Heart left ventricle (tissue), 16 donors: ENCODE data around the gene NRP1. TPM values are rescaled to one million over a fixed set of nuclear protein-coding genes. Genes with fewer than 3 reads are reported as not detected.

Experiments
- ATAC-seq, 4 donors: fragments of 200-7000 bp; cut with Tn5 transposase; one replicate each; pipeline ENCODE4 v1.9.1; 2020 to 2022; ENCODE audit warnings: moderate library complexity in 4 of 4, mild to moderate bottlenecking in 3 of 4, moderate number of reproducible peaks in 1 of 4
- DNase-seq, 5 donors: peaks; one replicate each; pipeline ENCODE4 v3.0.0-alpha.2; 2020
- H3K27ac ChIP-seq, 12 donors: fragments of 200-600 bp; sonication (generic) in 4 of 12; one replicate each; pipeline versions ENCODE4 v1.5.0 to v1.8.0; 2016 to 2022; ENCODE audit warnings: mild to moderate bottlenecking in 2 of 12
- H3K27me3 ChIP-seq, 9 donors: fragments of 200-600 bp; sonication (generic) in 2 of 9; one replicate each; pipeline versions ENCODE4 v1.5.1 to v1.8.0; 2016 to 2022; ENCODE audit warnings: mild to moderate bottlenecking in 3 of 9
- H3K36me3 ChIP-seq, 9 donors: fragments of 200-600 bp; sonication (generic) in 2 of 9; one replicate each; pipeline versions ENCODE4 v1.5.0 to v1.8.0; 2018 to 2022; ENCODE audit warnings: mild to moderate bottlenecking in 2 of 9
- H3K4me1 ChIP-seq, 12 donors: fragments of 200-600 bp; sonication (generic) in 4 of 12; one replicate each; pipeline versions ENCODE4 v1.5.0 to v1.8.0; 2016 to 2022; ENCODE audit warnings: mild to moderate bottlenecking in 3 of 12
- H3K4me3 ChIP-seq, 12 donors: fragments of 200-600 bp; sonication (generic) in 4 of 12; one replicate each; pipeline versions ENCODE4 v1.5.0 to v1.8.0; 2017 to 2022; ENCODE audit warnings: mild to moderate bottlenecking in 9 of 12, moderate library complexity in 4 of 12
- H3K9me3 ChIP-seq, 12 donors: fragments of 200-600 bp; sonication (generic) in 4 of 12; one replicate each; pipeline versions ENCODE4 v1.5.0 to v1.8.0; 2016 to 2022; ENCODE audit warnings: mild to moderate bottlenecking in 1 of 12
- CTCF ChIP-seq, 12 donors: fragments of 200-600 bp; sonication (generic) in 4 of 12; IDR thresholded peaks; one replicate each; pipeline versions ENCODE4 v1.5.0 to v1.8.0; 2018 to 2022; ENCODE audit warnings: antibody characterized with exemption in 12 of 12, mild to moderate bottlenecking in 5 of 12
- POLR2A ChIP-seq, 2 donors: fragments of 450-650 bp; IDR thresholded peaks; one replicate each; pipeline ENCODE4 v1.6.1; 2017; ENCODE audit warnings: antibody characterized with exemption in 2 of 2, mild to moderate bottlenecking in 2 of 2, moderate library complexity in 2 of 2
- WGBS, 4 donors: extraction: QIAGEN DNeasy Blood & Tissue Kit in 2 of 4; methylation state at CpG; one replicate each; pipeline versions ENCODE4 v1.1.5 to v1.1.7; 2013 to 2018; 5-methylcytosine and 5-hydroxymethylcytosine counted together
- intact Hi-C, 10 donors: fragments of 100-400 bp; cut with DNase I; formaldehyde crosslinking; loops; one replicate each; pipeline versions ENCODE4 v1.11.1 to v1.14.2; 2022
- polyA plus RNA-seq, 2 donors: library from polyadenylated mRNA; stranded (reverse); fragments of 200-250 nt; gene quantifications; one replicate each; pipeline ENCODE4 v1.2.3, GENCODE V29; 2013
- total RNA-seq, 9 donors: library from RNA; depleted of rRNA in 2 of 9; stranded (reverse); fragments of >200 nt in 2 of 9; fragmentation: NEBNext Ultra II Directional in 3 of 9; extraction: Animal tissue kit (Norgen Biotek cat#: 25700) in 3 of 9; gene quantifications; one replicate each; pipeline versions ENCODE4 v1.1.0 to v1.2.4, GENCODE V29; 2016 to 2023
- donor health status: ischemic (EF 13 %, LVEDD 7.1; RV severe dilation, severe dysfunction).
- donor health status: healthy with polysubstance abuse.
- donor health status: DM: no; HTN: yes; CAD: no.
- donor health status: DM: no; HTN: no; CAD: no.
- donor health status: ischemic (EF 25% LVEDD 6.9; RV normal size, moderate dysfunction).
- donor health status: ischemic (EF 25% LVEDD 5.7; RV mildly dilated, moderate dysfunction).
- donor health status: healthy.
- donor health status: DM: yes; HTN: yes; CAD: no.
- donor health status: ischemic (EF 35%, LVEDD 5.7; RV mildly dilated, moderate dysfunction).
- donor health status: nonischemic (EF 11% LVEDD 7.7; RV severe dilation, severe dysfunction).
- donor health status: DM: yes; HTN: yes; CAD: no.
- donor health status: PGD.
- donor health status: ischemic (EF 29% LVEDD 5.4; RV normal size, mild dysfunction).
- donor health status: nonischemic (EF 23%, LVEDD 6.1; RV moderate dilation, normal function).

Gene NRP1
- total and polyA plus RNA-seq, 11 donors, result 47.1 to 279 (median 152) TPM

DNA sequence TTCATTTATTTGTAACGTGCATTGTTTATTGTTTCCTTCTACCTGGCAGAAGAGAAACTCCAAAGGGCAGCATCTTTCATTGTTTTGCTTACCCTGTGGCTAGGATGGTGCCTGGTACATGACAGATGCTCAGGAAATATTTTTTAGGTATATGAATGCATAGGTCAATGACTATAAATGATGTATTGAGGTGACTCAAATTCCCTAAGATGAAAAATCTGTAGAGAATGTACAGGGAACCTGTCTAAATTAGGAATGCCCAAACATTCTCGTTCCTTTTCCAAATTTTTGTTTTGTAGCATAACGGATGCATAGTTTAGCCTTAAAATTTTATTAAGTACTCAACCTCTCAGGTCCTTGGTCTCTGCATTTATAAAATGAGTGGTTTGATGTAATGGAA, 71.6 kb downstream of the NRP1 start:
- DNase-seq (no peak), ATAC-seq (no peak)
- H3K9me3 ChIP-seq, result no peaks in the 10 kb centered on the region
- no peak overlapping the region for H3K4me3 ChIP-seq
- H3K36me3 ChIP-seq, result peaks cover 0 to 100% (median 94%) of the 10 kb centered on the region in 9 donors
- H3K27me3 ChIP-seq, result no peaks in the 10 kb centered on the region
- 57 to 93% (median 72%) methylated on average over 3 of the region's 3 CpGs for WGBS, 4 donors
- TF ChIP-seq CTCF (IDR thresholded peaks at IDR 0.05) (no peak), POLR2A (IDR thresholded peaks at IDR 0.05) (no peak)
- H3K27ac ChIP-seq, result peak overlapping the region in 8 of 12 donors; percentile 7 to 71 (median 36)
- H3K4me1 ChIP-seq, result peaks cover 0 to 48% (median 32%) of the 10 kb centered on the region in 12 donors
- intact Hi-C loops, result no loop called here

GRCh38 chr10:33260403-33261149, 73.9 kb downstream of the NRP1 start:
- intact Hi-C loops, result no loop called here
- TF ChIP-seq CTCF (IDR thresholded peaks at IDR 0.05) (no peak), POLR2A (IDR thresholded peaks at IDR 0.05) (no peak)
- Histone ChIP-seq H3K9me3 (no peaks in the 10 kb centered on the region), H3K36me3 (peaks cover 3 to 100% (median 94%) of the 10 kb centered on the region in 9 donors), H3K27me3 (no peaks in the 10 kb centered on the region), H3K4me1 (peaks cover 0 to 46% (median 23%) of the 10 kb centered on the region in 12 donors), H3K27ac (peak overlapping the region in 3 of 12 donors; percentile 9 to 41 (median 14)), H3K4me3 (no peak overlapping the region)
- ATAC-seq (no peak), DNase-seq (no peak)
- 72 to 84% (median 80%) methylated on average over 5 of the region's 5 CpGs for WGBS, 4 donors

GRCh38 chr10:33258967-33259366, 75.5 kb downstream of the NRP1 start:
- TF ChIP-seq CTCF (IDR thresholded peaks at IDR 0.05), result no peak
- no peak for TF ChIP-seq POLR2A (IDR thresholded peaks at IDR 0.05)
- Histone ChIP-seq H3K27ac (peak overlapping the region in 2 of 12 donors; percentile 6 to 22), H3K36me3 (peaks cover 3 to 100% (median 97%) of the 10 kb centered on the region in 9 donors), H3K4me3 (no peak overlapping the region), H3K9me3 (no peaks in the 10 kb centered on the region), H3K27me3 (no peaks in the 10 kb centered on the region), H3K4me1 (peaks cover 0 to 43% (median 15%) of the 10 kb centered on the region in 12 donors)
- DNase-seq (no peak), ATAC-seq (peak in 1 of 4 donors; percentile 32)
- intact Hi-C loops, result no loop called here
- 75 to 84% (median 80%) methylated on average over 9 of the region's 9 CpGs for WGBS, 4 donors

- Histone ChIP-seq H3K36me3 (peaks cover 10 to 100% (median 97%) of the 10 kb centered on the region in 9 donors), H3K4me1 (peaks cover 0 to 44% (median 10%) of the 10 kb centered on the region in 12 donors), H3K27me3 (no peaks in the 10 kb centered on the region), H3K27ac (peak overlapping the region in 4 of 12 donors; percentile 9 to 35 (median 16)), H3K9me3 (no peaks in the 10 kb centered on the region), H3K4me3 (no peak overlapping the region)
- WGBS, 4 donors, result 78 to 85% (median 79%) methylated on average over 9 of the region's 9 CpGs
- TF ChIP-seq CTCF (IDR thresholded peaks at IDR 0.05) (no peak), POLR2A (IDR thresholded peaks at IDR 0.05) (no peak)
- ATAC-seq (no peak), DNase-seq (no peak)
- intact Hi-C loops, result no loop called here
Measured at GRCh38 chr10:33257439-33258080, 76.9 kb downstream of the NRP1 start.
